A673 (cell line): ENCODE measurements around the gene TLX1.

Source experiments
- CTCF ChIP-seq: fragments of 300-800, 200-600 bp; sonication (generic); conservative IDR thresholded peaks from 2 replicates; pipeline ENCODE4 v1.5.1; 2017; ENCODE audit warnings: low read depth, mild to moderate bottlenecking, antibody characterized with exemption, low read length, moderate library complexity, mixed read lengths
- EZH2 ChIP-seq: fragments of 200-600 bp; sonication (generic); IDR thresholded peaks from 2 replicates; pipeline ENCODE4 v1.6.1; 2017; ENCODE audit warnings: borderline replicate concordance, low read depth, mild to moderate bottlenecking, mixed read lengths, antibody characterized with exemption, low read length; ENCODE audit not compliant: poor library complexity, severe bottlenecking

- TF ChIP-seq CTCF (no peak), EZH2 (no peak)
These were observed 52.5 kb downstream of the TLX1 start for GRCh38 chr10:101183458-101184183.
